Osteocyte (in vitro differentiated cells): ENCODE data around the gene RFX8. TPM values are rescaled to one million over a fixed set of nuclear protein-coding genes. Genes with fewer than 3 reads are reported as not detected.

Source experiments
- DNase-seq: peaks from one replicate; pipeline ENCODE4 v3.0.0; 2021; ENCODE audit warnings: mixed read lengths; ENCODE audit not compliant: unreplicated experiment; ENCODE audit errors: extremely low spot score
- H3K27ac Mint-ChIP-seq: one replicate; pipeline ENCODE4 v1.8.0; 2021; ENCODE audit warnings: mild to moderate bottlenecking, mixed read lengths; ENCODE audit not compliant: unreplicated experiment
- H3K27me3 Mint-ChIP-seq: one replicate; pipeline ENCODE4 v1.8.0; 2021; ENCODE audit warnings: mixed read lengths; ENCODE audit not compliant: unreplicated experiment
- H3K36me3 Mint-ChIP-seq: one replicate; pipeline ENCODE4 v1.8.0; 2021; ENCODE audit warnings: mixed read lengths; ENCODE audit not compliant: unreplicated experiment
- H3K4me1 Mint-ChIP-seq: one replicate; pipeline ENCODE4 v1.8.0; 2021; ENCODE audit warnings: mixed read lengths; ENCODE audit not compliant: unreplicated experiment
- H3K4me3 Mint-ChIP-seq: one replicate; pipeline ENCODE4 v1.8.0; 2021; ENCODE audit warnings: mild to moderate bottlenecking, moderate library complexity, mixed read lengths; ENCODE audit not compliant: unreplicated experiment
- H3K9me3 Mint-ChIP-seq: one replicate; pipeline ENCODE4 v1.8.0; 2021; ENCODE audit warnings: mixed read lengths; ENCODE audit not compliant: unreplicated experiment
- total RNA-seq: library from RNA; stranded (reverse); gene quantifications from 2 replicates; pipeline ENCODE4 v1.2.1, GENCODE V29; 2021
- TF ChIP-seq, protein P1 (sequence below): fragments of 200-600 bp; sonication (generic); IDR thresholded peaks from 2 replicates; pipeline ENCODE4 v1.5.0; 2021; ENCODE audit warnings: antibody characterized with exemption, mild to moderate bottlenecking, moderate library complexity

The RFX8 gene
- total RNA-seq, 1 donor from 2014 or later = not detected

DNA sequence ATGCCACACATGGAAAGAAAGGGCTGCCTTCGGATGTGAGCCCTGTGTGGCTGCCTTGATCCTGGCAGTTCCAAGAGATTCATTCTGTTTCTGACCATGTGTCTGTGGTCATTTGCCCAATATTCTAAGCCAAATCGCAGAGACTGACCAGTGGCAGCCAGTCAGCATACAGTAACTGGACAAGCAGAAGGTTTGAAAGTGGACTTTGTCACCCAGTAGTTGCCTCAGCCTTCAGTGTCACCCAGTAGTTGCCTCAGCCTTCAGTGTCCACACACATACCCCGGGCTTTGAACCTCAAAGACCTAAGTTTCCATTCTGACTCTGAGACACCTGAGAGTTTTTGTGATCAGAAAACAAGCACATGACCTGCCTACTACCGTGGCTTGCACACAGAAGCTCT is 5.0 kb downstream of the RFX8 start:
- DNase-seq = no peak
- Mint-ChIP-seq H3K9me3 (no peaks in the 10 kb centered on the region), H3K36me3 (no peaks in the 10 kb centered on the region), H3K4me1 (peaks cover 11% of the 10 kb centered on the region), H3K4me3 (no peak overlapping the region), H3K27me3 (no peaks in the 10 kb centered on the region), H3K27ac (no peak overlapping the region)
- TF ChIP-seq, protein P1, sequence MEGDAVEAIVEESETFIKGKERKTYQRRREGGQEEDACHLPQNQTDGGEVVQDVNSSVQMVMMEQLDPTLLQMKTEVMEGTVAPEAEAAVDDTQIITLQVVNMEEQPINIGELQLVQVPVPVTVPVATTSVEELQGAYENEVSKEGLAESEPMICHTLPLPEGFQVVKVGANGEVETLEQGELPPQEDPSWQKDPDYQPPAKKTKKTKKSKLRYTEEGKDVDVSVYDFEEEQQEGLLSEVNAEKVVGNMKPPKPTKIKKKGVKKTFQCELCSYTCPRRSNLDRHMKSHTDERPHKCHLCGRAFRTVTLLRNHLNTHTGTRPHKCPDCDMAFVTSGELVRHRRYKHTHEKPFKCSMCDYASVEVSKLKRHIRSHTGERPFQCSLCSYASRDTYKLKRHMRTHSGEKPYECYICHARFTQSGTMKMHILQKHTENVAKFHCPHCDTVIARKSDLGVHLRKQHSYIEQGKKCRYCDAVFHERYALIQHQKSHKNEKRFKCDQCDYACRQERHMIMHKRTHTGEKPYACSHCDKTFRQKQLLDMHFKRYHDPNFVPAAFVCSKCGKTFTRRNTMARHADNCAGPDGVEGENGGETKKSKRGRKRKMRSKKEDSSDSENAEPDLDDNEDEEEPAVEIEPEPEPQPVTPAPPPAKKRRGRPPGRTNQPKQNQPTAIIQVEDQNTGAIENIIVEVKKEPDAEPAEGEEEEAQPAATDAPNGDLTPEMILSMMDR = no peak

DNA sequence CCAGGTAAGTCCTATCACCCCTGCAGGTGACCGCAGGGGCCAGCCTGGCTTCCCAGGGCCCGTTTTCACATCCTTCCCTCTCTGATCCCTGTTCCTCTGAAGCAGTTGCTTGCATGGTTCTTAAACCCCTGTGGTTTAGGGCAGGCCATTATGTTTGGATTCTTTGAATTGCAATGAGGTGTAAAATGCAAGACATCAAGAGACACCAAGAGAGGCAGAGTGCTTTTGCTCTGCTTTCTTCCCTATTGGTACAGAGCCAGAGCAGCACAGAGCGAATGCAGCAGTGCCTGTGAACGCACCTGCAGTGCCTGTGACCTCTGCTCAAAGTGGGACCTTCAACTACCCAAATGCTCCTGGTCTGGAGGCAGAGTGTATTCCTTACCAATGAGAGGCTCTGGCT is 7.6 kb downstream of the RFX8 start:
- no peak for DNase-seq
- Mint-ChIP-seq H3K27me3 (no peaks in the 10 kb centered on the region), H3K27ac (no peak overlapping the region), H3K4me3 (no peak overlapping the region), H3K4me1 (peaks cover 24% of the 10 kb centered on the region), H3K36me3 (no peaks in the 10 kb centered on the region), H3K9me3 (no peaks in the 10 kb centered on the region)
- TF ChIP-seq, protein P1 = no peak

DNA sequence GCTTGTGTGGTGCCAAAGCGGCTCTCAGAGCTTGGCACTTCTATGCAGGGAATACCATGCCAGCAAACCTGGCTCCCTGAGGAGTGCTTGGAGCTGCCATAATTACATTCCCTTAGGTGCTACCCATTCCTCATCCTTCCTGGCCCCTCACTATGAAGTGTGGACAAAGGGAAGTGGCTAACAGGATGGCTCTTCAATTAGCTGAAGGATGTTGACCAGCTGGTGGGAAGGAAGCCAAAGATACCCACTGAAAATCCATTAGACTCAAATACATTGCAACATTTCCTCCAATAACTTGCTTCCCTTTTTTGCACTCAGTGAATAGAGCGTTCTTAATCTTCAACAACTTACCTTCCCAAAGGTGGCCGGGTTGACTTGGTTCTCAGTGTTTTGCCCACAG is 8.5 kb downstream of the RFX8 start:
- Mint-ChIP-seq H3K27ac (no peak overlapping the region), H3K9me3 (no peaks in the 10 kb centered on the region), H3K36me3 (no peaks in the 10 kb centered on the region), H3K4me3 (no peak overlapping the region), H3K4me1 (peaks cover 25% of the 10 kb centered on the region), H3K27me3 (no peaks in the 10 kb centered on the region)
- no peak for DNase-seq
- TF ChIP-seq, protein P1 = no peak

DNA sequence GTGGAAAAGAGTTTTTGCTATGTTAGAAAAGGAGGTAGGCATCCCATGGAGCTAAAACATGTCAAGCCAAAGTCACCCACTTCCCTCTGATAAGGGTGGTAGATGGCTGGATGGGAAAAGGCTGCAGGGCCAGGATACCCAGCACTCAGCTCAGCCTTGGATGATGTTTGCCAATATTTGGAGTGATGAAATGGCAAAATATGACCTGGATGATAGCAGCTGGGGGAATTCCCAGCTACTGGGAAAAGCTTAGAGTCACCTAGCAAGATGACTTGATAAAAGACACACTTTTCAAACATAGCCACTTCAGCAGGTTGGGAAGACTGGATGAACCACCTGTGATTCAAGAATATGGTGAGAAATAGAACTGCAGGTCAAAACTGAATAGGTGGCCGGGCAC is 10.1 kb downstream of the RFX8 start:
- H3K4me3 Mint-ChIP-seq = no peak overlapping the region
- DNase-seq = no peak
- TF ChIP-seq, protein P1 = no peak

DNA sequence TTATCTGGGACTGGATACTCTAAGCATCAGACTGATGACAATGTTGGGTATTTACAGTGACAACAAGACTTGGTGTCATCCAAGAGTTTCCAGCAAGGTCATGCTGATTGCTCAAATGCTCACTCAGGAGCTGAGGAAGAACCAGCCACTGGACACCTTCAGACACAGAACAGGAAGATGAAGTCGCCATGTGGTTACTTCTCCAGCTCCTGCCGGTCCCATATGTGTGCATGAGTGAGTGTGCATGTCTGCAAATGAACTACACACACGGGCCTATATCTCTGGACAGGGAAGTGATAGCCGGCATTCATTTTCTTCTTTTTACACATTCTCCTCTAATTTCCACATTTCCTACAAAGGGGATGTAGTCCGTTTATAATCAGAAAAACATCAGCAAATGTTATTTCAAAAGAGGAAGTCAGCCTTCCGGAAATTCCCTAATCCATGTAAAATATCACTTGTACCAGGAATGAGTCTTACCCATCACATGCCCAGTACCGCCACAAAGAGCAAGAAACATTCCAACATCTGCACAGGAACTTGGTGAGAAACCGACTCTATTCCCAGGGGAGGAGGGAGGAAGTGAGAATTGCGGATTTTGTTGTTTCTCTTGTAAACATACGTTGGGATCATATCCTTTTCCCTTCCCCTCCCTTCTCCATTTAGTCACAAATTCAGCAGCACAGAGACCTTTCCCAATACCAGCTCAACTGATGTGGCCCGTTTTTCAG is 10.8 kb downstream of the RFX8 start:
- Mint-ChIP-seq H3K27ac (peak overlapping the region; percentile 68), H3K4me3 (peak overlapping the region; percentile 14), H3K36me3 (no peaks in the 10 kb centered on the region), H3K4me1 (peaks cover 27% of the 10 kb centered on the region), H3K27me3 (no peaks in the 10 kb centered on the region), H3K9me3 (no peaks in the 10 kb centered on the region)
- no peak for DNase-seq
- TF ChIP-seq, protein P1 = no peak

More for the DNA sequence above, 10.1 kb downstream of the RFX8 start:
- Mint-ChIP-seq H3K4me1 (peaks cover 27% of the 10 kb centered on the region), H3K27ac (peak overlapping the region; percentile 68), H3K36me3 (no peaks in the 10 kb centered on the region), H3K9me3 (no peaks in the 10 kb centered on the region), H3K27me3 (no peaks in the 10 kb centered on the region)
